ENCODE results near the gene ZC3H13. TPM values are rescaled to one million over a fixed set of nuclear protein-coding genes. Genes with fewer than 3 reads are reported as not detected.

ZC3H13 gene
- total RNA-seq, 1 experiment from 2014 or later: 21.2 TPM

- no peak for DNase-seq (ENCODE audit: extremely low read depth, low read depth)
These were observed 103.4 kb downstream of the ZC3H13 start for GRCh38 chr13:45949161-45949560.

- DNase-seq (ENCODE audit: extremely low read depth, low read depth): no peak
These were observed 108.6 kb downstream of the ZC3H13 start for GRCh38 chr13:45943965-45944364.

- DNase-seq (ENCODE audit: extremely low read depth, low read depth): no peak
These were observed 109.4 kb downstream of the ZC3H13 start for GRCh38 chr13:45943120-45943519.

- no peak for DNase-seq (ENCODE audit: extremely low read depth, low read depth)
These were observed 111.3 kb downstream of the ZC3H13 start for GRCh38 chr13:45941261-45941660.

- no peak for DNase-seq (ENCODE audit: extremely low read depth, low read depth)
These were observed 112.5 kb downstream of the ZC3H13 start for GRCh38 chr13:45940061-45940460.

- DNase-seq (ENCODE audit: extremely low read depth, low read depth): no peak
These were observed 115.9 kb downstream of the ZC3H13 start for GRCh38 chr13:45936621-45937020.

- DNase-seq (ENCODE audit: extremely low read depth, low read depth): no peak
These were observed 118.3 kb downstream of the ZC3H13 start for GRCh38 chr13:45934283-45934682.

- no peak for DNase-seq (ENCODE audit: extremely low read depth, low read depth)
These were observed 119.2 kb downstream of the ZC3H13 start for GRCh38 chr13:45933203-45933908.

- no peak for DNase-seq (ENCODE audit: extremely low read depth, low read depth)
These were observed 119.9 kb downstream of the ZC3H13 start for GRCh38 chr13:45932676-45933075.

GRCh38 chr13:45932172-45932571, 120.4 kb downstream of the ZC3H13 start:
- DNase-seq (ENCODE audit: extremely low read depth, low read depth): no peak

- DNase-seq (ENCODE audit: extremely low read depth, low read depth): no peak
These were observed 121.3 kb downstream of the ZC3H13 start for GRCh38 chr13:45931211-45931610.

- no peak for DNase-seq (ENCODE audit: extremely low read depth, low read depth)
These were observed 122.4 kb downstream of the ZC3H13 start for GRCh38 chr13:45930177-45930576.

- peak; percentile 20 for DNase-seq (ENCODE audit: extremely low read depth, low read depth)
These were observed 123.7 kb downstream of the ZC3H13 start for GRCh38 chr13:45928843-45929242.

GRCh38 chr13:45928176-45928575, 124.4 kb downstream of the ZC3H13 start:
- DNase-seq (ENCODE audit: extremely low read depth, low read depth): no peak

- DNase-seq (ENCODE audit: extremely low read depth, low read depth): no peak
These were observed 125.8 kb downstream of the ZC3H13 start for GRCh38 chr13:45926741-45927140.

- DNase-seq (ENCODE audit: extremely low read depth, low read depth): no peak
These were observed 127.4 kb downstream of the ZC3H13 start for GRCh38 chr13:45925151-45925550.

GRCh38 chr13:45921162-45921736, 131.3 kb downstream of the ZC3H13 start:
- no peak for DNase-seq (ENCODE audit: extremely low read depth, low read depth)

GRCh38 chr13:45918597-45918996, 133.9 kb downstream of the ZC3H13 start:
- DNase-seq (ENCODE audit: extremely low read depth, low read depth): no peak

GRCh38 chr13:45917019-45917418, 135.5 kb downstream of the ZC3H13 start:
- no peak for DNase-seq (ENCODE audit: extremely low read depth, low read depth)

GRCh38 chr13:45915686-45916439, 136.7 kb downstream of the ZC3H13 start:
- DNase-seq (ENCODE audit: extremely low read depth, low read depth): no peak

- DNase-seq (ENCODE audit: extremely low read depth, low read depth): no peak
These were observed 142.9 kb downstream of the ZC3H13 start for GRCh38 chr13:45909673-45910072.

- DNase-seq (ENCODE audit: extremely low read depth, low read depth): no peak
These were observed 143.5 kb downstream of the ZC3H13 start for GRCh38 chr13:45909089-45909488.
